ENCODE data around the gene ATP13A3. TPM values are rescaled to one million over a fixed set of nuclear protein-coding genes. Genes with fewer than 3 reads are reported as not detected.
A peak's percentile ranks its signal among the peaks of the same experiment; 100 is the strongest.

The ATP13A3 gene
- total and polyA plus RNA-seq, 4 donors = 26.6 to 166 (median 75.5) TPM

DNA sequence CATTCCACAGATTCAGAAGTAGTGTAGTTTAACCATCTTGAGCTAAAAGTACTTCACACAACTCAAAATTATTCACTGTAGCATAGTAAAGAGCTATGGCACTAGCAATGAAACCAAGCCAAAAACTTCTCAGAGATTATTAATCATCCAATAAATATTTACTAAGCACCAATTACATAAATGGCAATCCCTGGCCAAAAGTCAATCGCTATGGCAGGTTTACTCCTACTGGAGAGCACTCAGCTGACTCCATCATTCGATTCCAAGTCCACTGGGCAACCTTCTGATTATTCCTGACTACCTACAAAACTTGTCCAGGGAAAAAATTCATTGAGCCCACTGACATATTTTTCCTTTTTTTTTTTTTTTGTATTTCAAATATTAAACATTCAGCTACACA lies 23.9 kb downstream of the ATP13A3 start:
- H3K27ac ChIP-seq (ENCODE audit: low read depth in 1 of 2, low read length in 1 of 2) = no peak overlapping the region
- no peak overlapping the region for H3K9ac ChIP-seq (ENCODE audit: insufficient read depth in 1 of 2, low read length in 2 of 2)
- DNase-seq (no peak), ATAC-seq (ENCODE audit: insufficient read depth, low FRiP score) (no peak)
- no peaks in the 10 kb centered on the region for H3K27me3 ChIP-seq (ENCODE audit: control insufficient read depth in 3 of 3, insufficient read depth in 3 of 3, low read length in 2 of 3)
- H3K9me3 ChIP-seq (ENCODE audit: control insufficient read depth in 4 of 4, insufficient read depth in 3 of 4, low read length in 3 of 4) = no peaks in the 10 kb centered on the region
- H3K4me1 ChIP-seq (ENCODE audit: control insufficient read depth in 5 of 5, insufficient read depth in 5 of 5, low read length in 5 of 5) = peaks cover 0 to 15% (median 0%) of the 10 kb centered on the region in 5 donors
- WGBS, 2 donors = 69 to 89% methylated on average over 2 of the region's 2 CpGs
- TF ChIP-seq, protein P1, sequence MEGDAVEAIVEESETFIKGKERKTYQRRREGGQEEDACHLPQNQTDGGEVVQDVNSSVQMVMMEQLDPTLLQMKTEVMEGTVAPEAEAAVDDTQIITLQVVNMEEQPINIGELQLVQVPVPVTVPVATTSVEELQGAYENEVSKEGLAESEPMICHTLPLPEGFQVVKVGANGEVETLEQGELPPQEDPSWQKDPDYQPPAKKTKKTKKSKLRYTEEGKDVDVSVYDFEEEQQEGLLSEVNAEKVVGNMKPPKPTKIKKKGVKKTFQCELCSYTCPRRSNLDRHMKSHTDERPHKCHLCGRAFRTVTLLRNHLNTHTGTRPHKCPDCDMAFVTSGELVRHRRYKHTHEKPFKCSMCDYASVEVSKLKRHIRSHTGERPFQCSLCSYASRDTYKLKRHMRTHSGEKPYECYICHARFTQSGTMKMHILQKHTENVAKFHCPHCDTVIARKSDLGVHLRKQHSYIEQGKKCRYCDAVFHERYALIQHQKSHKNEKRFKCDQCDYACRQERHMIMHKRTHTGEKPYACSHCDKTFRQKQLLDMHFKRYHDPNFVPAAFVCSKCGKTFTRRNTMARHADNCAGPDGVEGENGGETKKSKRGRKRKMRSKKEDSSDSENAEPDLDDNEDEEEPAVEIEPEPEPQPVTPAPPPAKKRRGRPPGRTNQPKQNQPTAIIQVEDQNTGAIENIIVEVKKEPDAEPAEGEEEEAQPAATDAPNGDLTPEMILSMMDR (IDR thresholded peaks at IDR 0.05; ENCODE audit: control extremely low read depth, extremely low read depth) = no peak
- no peak overlapping the region for H3K4me3 ChIP-seq
- peaks cover 0 to 11% (median 1%) of the 10 kb centered on the region in 4 donors for H3K36me3 ChIP-seq (ENCODE audit: control insufficient read depth in 4 of 4, insufficient read depth in 4 of 4, low read length in 4 of 4)

DNA sequence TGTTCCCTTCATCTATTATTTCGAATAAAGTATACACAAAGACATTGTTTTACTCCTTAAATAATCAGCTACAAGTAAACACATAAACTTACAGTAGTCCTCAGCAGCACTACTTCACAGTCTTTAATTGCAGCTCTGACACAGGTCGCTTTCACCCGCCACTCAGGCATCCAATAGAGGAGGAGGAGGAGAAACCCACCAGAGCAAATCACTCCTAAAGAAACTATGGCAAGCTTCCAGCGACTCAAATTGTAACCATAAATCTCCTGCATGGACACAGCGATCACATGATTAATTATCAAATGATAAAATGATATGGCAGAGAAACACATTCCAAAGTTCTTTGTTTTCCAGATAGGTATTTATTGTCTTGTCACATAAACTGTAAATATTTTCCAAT lies 26.2 kb downstream of the ATP13A3 start:
- Histone ChIP-seq H3K4me3 (no peak overlapping the region), H3K9me3 (ENCODE audit: control insufficient read depth in 4 of 4, insufficient read depth in 3 of 4, low read length in 3 of 4) (no peaks in the 10 kb centered on the region), H3K27ac (ENCODE audit: low read depth in 1 of 2, low read length in 1 of 2) (no peak overlapping the region), H3K9ac (ENCODE audit: insufficient read depth in 1 of 2, low read length in 2 of 2) (no peak overlapping the region), H3K27me3 (ENCODE audit: control insufficient read depth in 3 of 3, insufficient read depth in 3 of 3, low read length in 2 of 3) (no peaks in the 10 kb centered on the region), H3K4me1 (ENCODE audit: control insufficient read depth in 5 of 5, insufficient read depth in 5 of 5, low read length in 5 of 5) (peaks cover 0 to 9% (median 0%) of the 10 kb centered on the region in 5 donors), H3K36me3 (ENCODE audit: control insufficient read depth in 4 of 4, insufficient read depth in 4 of 4, low read length in 4 of 4) (peaks cover 0 to 11% (median 1%) of the 10 kb centered on the region in 4 donors)
- no peak for DNase-seq
- 90 to 95% methylated on average over 5 of the region's 5 CpGs for WGBS, 2 donors
- no peak for ATAC-seq (ENCODE audit: insufficient read depth, low FRiP score)
- TF ChIP-seq, protein P1 (IDR thresholded peaks at IDR 0.05; ENCODE audit: control extremely low read depth, extremely low read depth) = no peak

DNA sequence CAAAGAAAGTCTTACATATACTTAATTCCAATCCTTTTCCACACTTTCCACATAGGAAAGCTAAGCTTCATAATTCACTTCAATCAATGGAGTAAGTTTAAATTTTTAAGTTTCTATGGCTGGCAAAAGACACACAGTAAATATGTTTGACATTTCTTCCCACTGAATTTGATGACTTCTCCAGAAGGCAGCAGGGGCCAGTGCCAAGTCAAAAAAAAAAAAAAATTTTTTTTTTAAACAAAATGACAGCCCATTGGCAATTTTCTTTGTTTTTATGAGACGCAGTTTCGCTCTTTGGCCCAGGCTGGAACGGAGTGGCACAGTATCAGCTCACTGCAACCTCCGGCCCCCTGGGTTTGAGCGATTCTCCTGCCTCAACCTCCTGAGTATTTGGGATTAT lies 28.7 kb downstream of the ATP13A3 start:
- Histone ChIP-seq H3K36me3 (ENCODE audit: control insufficient read depth in 4 of 4, insufficient read depth in 4 of 4, low read length in 4 of 4) (peaks cover 0 to 13% (median 2%) of the 10 kb centered on the region in 4 donors), H3K27me3 (ENCODE audit: control insufficient read depth in 3 of 3, insufficient read depth in 3 of 3, low read length in 2 of 3) (no peaks in the 10 kb centered on the region), H3K9me3 (ENCODE audit: control insufficient read depth in 4 of 4, insufficient read depth in 3 of 4, low read length in 3 of 4) (no peaks in the 10 kb centered on the region), H3K4me1 (ENCODE audit: control insufficient read depth in 5 of 5, insufficient read depth in 5 of 5, low read length in 5 of 5) (peaks cover 0 to 4% (median 0%) of the 10 kb centered on the region in 5 donors), H3K9ac (ENCODE audit: insufficient read depth in 1 of 2, low read length in 2 of 2) (no peak overlapping the region), H3K27ac (ENCODE audit: low read depth in 1 of 2, low read length in 1 of 2) (no peak overlapping the region), H3K4me3 (no peak overlapping the region)
- TF ChIP-seq, protein P1 (IDR thresholded peaks at IDR 0.05; ENCODE audit: control extremely low read depth, extremely low read depth) = no peak
- ATAC-seq (ENCODE audit: insufficient read depth, low FRiP score) (no peak), DNase-seq (peak in 2 of 3 donors; percentile 34 to 61)
- 90 to 93% methylated on average over 5 of the region's 5 CpGs for WGBS, 2 donors

DNA sequence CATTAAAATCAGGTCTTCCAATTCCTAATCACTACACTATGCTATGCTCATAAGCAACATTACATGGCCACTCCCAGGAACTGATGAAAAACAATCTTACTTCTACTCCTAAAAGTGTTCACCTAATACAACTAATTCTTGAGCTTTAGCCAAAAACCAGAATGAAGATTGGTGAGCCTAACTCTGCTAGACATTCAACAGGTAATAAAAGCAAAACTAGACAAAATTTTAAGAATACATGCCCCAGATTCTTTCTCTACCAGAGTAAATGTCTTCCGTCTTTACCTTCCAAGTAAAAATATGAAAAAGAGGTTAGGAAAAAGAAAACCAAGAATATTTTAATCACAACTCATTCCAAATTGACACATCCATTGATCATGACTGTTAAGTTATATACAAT lies 31.3 kb downstream of the ATP13A3 start:
- Histone ChIP-seq H3K36me3 (ENCODE audit: control insufficient read depth in 4 of 4, insufficient read depth in 4 of 4, low read length in 4 of 4) (peaks cover 6 to 27% (median 9%) of the 10 kb centered on the region in 4 donors), H3K4me3 (no peak overlapping the region), H3K27me3 (ENCODE audit: control insufficient read depth in 3 of 3, insufficient read depth in 3 of 3, low read length in 2 of 3) (no peaks in the 10 kb centered on the region), H3K9ac (ENCODE audit: insufficient read depth in 1 of 2, low read length in 2 of 2) (no peak overlapping the region), H3K9me3 (ENCODE audit: control insufficient read depth in 4 of 4, insufficient read depth in 3 of 4, low read length in 3 of 4) (no peaks in the 10 kb centered on the region), H3K27ac (ENCODE audit: low read depth in 1 of 2, low read length in 1 of 2) (no peak overlapping the region), H3K4me1 (ENCODE audit: control insufficient read depth in 5 of 5, insufficient read depth in 5 of 5, low read length in 5 of 5) (peaks cover 0 to 4% (median 0%) of the 10 kb centered on the region in 5 donors)
- WGBS, 2 donors = 96 to 98% methylated on average over 1 of the region's 1 CpG
- no peak for ATAC-seq (ENCODE audit: insufficient read depth, low FRiP score)
- no peak for DNase-seq
- TF ChIP-seq, protein P1 (IDR thresholded peaks at IDR 0.05; ENCODE audit: control extremely low read depth, extremely low read depth) = no peak

Measured in lung (tissue), 12 donors.